CD4-positive, alpha-beta T cell treated with Interleukin-1 beta for 1 hour (primary cell): ENCODE data around the gene POLE3.
"Not testable (repeated sequence)": the region's sequence is repeated elsewhere in the genome, so short reads cannot be mapped to it uniquely, and the experiment has no call there.

Experiments
- DNase-seq, 2 donors: peaks; one replicate each; pipeline ENCODE4 v3.0.0-alpha.2; 2020 to 2022

The POLE3 gene

GRCh38 chr9:113410207-113410864, at the start of gene POLE3, which contains the start of gene C9orf43:
Gene POLE3, minus strand, starts transcription at chr9:113410675. Its CDS starts 382 bp downstream, at chr9:113410293.
Gene C9orf43, plus strand, starts transcription at chr9:113410747. Its CDS starts 2,747 bp downstream, at chr9:113413494.
- DNase-seq = peak; percentile 93 to 94

GRCh38 chr9:113456235-113456634, 45.8 kb upstream of the POLE3 start:
- no peak for DNase-seq

DNA sequence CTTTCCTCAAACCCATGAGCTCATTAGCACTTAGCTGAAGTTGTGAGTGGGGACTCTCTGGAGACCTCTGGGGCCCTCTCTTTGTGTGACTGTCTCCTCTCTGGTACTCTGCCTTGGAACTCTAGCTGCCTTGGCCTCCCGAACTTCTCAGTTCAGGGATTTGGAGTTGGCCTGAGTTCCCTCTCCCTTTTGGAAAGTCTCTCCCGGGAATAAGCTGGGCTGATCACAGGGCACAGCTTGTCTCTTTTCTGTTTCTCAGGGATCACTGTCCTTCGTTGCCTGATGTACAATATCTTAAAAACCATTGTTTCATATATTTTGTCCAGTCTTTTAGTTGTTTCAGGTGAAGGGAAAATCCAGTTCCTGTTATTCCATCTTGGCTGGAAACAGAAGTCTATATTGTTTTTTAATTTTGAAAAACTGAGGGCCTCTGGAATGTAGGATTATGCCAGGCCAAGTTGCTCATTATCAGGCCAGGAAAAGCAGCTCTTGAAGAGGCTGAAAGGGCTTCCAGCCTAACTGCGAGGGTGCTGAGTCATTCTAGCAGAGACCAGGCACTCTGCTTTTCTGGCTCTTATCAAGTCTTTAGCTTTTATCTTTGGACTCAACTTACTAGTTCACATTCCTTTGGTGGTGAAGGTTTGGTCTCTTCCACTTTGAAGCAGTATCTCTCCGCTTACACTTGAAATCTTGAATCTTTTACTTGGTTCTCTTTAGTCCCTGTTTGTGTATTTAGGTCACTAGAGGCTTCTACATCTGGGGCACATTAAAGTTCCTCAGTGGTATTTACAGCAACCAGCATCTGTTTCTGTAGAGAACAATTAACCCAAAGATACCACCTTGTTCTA, 44.7 kb upstream of the POLE3 start:
- no peak for DNase-seq

DNA sequence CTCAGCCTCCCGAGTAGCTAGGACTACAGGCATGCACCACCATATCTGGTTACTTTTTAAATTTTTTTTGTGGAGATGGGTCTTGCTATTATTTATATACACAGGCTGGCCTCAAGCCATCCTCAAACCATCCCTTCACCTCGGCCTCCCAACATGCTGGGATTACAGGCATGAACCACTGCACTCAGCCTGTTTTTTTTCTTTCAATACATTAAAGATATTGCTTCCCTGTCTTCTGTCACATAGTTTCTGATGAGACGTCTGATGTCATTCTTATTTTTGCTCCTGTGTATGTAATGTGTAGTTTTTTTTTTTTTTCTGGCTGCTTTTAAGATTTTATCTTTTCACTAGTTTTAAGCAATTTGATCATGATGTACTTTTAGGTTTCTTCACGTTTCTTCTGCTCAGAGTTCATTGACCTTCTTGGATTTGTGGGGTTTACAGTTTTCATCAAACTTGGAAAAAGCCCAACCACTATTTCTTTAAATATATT, 41.7 kb upstream of the POLE3 start:
- DNase-seq = no peak

DNA sequence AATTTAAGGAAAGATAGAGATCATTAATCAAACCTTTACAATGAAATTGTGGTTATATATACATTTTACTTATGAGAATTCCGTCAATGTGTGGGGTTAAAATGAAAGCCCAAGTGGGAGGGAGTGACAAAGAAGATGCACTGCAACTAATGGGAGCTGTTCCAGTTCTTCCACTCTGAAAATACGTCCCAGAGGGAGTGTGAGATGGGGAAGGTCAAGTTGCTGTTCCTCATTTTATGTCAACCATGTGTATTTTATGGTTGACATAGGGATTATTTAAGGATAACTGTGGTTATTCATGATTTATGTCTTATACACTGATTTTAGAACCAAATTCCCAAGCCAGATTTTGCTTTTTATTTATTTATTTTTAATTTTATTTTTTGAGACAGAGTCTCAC, 38.9 kb upstream of the POLE3 start:
- no peak for DNase-seq

DNA sequence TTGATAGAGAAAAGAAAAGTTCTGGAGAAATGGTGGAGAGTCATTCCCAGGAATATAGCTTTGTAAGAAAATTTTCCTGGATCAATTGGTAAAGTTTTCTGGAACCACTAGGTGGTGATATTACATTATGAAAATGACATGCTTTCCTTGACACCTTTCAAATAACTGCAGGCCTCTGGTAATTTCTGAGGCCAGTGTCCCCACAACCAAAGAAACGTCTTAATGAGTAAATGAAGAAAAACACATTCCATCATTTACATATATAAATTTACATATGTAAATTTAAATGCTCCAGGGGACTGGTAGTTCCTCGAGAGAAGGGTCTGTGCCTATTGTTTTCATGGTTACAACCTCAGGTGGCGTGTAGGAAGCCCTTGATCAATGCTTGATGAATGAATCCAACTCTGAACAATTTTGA, 35.9 kb upstream of the POLE3 start:
- DNase-seq = peak in 1 of 2 donors; percentile 49

DNA sequence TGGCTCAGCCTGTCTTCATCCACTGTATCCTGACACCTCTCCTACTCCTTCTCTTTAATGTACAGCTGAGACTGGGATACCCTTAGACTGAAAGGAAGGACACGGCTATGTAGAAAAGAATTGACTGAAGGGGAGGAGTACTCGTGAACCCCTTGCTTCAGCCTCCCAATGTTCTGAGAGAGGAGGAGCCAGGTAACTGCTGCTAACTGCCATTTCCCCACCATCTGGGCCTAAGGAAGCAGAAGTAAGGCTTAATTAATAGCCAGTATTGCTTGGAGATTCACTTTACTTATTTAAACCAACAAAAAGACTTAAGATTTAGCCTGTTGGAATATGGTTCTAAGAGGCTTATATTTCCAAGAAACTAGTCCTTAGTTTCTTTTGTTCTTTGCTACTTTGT, 34.3 kb upstream of the POLE3 start:
- DNase-seq = no peak

DNA sequence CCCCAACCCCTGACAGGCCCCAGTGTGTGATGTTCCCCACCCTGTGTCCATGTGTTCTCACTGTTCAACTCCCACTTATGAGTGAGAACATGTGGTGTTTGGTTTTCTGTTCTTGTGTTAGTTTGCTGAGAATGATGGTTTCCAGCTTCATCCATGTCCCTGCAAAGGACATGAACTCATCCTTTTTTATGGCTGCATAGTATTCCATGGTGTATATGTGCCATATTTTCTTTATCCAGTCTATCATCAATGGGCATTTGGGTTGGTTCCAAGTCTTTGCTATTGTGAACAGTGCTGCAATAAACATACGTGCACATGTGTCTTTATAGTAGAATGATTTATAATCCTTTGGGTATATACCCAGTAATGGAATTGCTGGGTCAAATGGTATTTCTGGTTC, 27.2 kb upstream of the POLE3 start:
- not testable (repeated sequence) for DNase-seq

DNA sequence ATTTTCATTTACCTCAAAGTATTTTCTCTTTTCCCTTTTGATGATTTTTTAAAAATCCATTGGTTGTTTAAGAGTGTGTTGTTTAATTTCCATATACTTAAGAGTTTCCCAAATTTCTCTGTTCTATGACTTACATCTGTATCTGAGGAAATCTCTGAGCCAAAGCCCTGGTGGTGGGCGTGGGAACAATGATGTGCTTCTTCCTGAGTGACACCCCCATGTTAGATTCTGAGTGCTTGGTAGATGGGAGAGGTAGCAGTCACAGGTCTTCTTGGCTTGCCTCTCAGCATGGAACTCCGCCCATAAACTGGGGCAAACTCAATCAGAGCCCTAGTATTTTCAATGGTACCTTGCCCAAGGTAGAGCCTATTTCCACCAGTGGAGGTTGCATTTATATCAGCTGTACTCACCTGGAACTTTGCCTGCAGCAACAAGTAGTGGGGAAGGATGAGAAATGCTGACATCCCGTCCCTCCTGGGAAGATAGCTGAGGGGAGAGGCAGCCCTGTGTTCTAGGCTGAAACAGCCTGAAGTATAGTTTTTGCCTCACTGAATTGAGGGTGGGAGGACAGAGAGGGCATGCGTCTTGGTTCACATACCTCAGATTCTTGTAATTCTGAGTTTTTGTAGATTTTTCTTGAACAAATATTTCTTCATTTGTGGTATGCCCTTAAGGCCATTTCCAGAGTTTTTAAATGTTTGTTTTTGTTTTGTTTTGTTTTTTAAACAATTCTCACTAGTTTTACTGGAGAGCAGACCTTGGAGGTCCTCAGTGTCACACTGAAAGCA, 26.4 kb upstream of the POLE3 start:
- no peak for DNase-seq

DNA sequence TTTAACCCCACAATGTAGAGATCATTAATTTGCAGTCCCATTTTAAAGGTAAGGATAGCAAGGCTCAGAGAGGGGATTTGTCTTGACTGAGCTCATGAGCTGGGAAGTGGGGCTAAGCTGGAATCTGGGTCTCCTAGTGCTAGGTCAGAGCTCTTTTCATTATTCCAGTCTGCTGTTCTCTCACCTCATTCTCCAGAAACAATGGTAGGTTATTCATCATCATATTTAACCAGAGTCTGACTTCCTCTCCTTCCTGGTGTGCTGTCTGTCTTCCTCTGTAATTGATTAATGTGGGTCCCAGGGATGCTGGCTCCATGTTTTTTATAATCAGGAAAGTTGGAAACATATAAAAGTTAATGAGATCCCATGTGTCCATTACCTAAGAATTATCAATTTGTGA, 20.7 kb upstream of the POLE3 start:
- DNase-seq = no peak

DNA sequence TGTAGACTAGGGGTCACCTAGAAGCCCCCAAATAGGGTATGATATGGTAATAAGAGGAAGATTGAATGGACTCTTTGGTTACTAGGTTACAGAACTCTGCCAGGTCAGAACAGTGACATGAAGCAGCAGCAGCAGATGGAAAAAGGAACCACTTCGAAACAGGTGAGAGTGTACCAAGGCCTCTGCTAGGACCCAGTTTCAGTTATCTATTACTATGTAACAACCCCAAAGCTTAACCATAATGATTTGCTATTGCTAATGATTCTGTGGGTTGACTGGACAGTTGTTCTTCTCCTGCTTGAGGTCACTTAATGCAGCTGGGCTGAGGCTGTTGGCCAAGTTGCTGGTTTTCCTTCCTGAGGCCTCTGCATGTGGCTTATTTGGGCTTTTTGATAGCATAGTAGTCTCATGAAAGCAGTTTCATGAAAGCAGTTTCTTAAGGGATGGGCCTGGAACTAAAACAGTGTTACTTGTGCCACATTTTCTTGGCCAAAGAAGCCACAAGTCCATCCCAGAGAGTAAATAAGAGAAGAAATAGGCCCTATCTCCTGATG, 17.7 kb upstream of the POLE3 start:
- no peak for DNase-seq

- no peak for DNase-seq
These were observed 17.2 kb upstream of the POLE3 start for GRCh38 chr9:113427629-113428028.

DNA sequence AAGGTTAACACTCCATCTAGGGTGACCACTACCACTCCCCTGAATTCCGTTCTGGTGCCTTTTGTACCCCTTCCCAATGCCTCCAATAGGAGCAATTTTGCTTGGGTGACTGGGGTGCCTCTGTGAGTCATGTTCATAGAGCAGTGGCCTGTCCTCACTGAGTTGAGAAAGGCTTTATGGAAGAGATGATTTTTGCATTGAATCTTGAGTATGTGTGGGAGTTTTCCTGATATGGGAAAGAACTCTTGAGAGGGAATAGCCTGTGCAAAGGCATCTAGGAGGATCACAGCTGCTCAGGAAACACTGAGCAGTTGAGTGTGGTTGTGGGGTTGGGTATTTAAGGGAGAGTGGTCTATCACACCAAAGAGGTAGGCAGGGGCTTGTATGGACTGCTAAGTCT, 16.2 kb upstream of the POLE3 start:
- DNase-seq = no peak

DNA sequence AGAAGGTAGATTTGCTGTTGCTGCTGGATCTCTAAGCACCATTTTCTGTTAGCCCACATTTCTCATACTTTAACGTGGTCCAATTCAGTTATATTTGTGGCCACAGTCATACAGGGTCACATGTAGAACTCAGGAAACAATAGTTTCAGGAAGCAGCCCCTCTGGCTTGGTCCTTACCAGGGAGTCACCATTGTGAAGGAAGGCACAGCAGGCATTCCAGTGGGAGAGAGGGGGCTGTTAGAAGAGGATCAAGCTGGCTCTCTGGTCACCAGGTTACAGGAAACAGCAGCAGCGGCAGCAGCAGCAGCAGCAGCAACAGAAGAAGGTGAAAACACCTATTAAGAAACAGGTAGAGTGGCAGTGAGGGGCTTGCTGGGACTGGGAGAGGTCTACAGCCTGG, 14.6 kb upstream of the POLE3 start:
- no peak for DNase-seq

GRCh38 chr9:113421726-113422125, 11.3 kb upstream of the POLE3 start:
- no peak for DNase-seq

DNA sequence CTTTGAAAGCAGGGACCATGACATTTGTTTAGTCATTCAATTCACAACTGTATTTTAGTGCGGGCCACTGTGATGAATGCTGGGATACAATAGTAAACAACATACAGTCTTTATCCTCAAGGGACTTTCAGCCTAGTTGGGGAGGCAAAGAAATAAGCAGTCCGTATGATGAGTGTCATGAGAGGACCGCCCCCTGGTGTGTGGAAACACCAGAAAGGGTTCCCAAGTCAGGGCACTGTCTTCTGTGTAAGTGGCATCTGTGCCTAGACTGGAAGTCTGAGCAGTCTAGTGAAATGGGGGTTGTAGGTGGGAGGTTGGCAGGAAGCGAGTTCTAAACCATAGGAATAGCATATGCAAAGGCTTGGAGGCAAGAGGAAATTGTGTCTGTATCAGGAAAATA, 6.9 kb upstream of the POLE3 start:
- no peak for DNase-seq

- peak in 1 of 2 donors; percentile 29 for DNase-seq
These were observed 5.8 kb upstream of the POLE3 start for GRCh38 chr9:113416149-113416721.

DNA sequence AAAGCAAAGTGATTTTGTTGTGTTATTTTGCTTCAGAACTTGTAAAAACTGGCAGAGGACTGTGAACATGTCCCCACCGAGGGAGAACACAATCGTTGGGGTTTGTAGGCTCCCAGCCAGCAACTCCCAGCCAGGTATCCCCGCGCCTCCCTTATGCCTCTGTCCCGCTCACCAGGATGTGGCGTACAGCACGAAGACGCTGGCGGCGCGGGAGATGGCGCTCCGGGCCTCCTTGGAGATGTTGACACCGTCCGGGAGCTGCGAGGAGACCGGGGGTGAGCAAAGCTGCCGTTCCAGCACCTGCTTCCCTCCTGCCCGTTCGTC, 630 bp downstream of the POLE3 start:
- DNase-seq = no peak

GRCh38 chr9:113409481-113409880, 994 bp downstream of the POLE3 start:
- DNase-seq = no peak

- DNase-seq = peak; percentile 70 to 72
These were observed 3.5 kb downstream of the POLE3 start for GRCh38 chr9:113406873-113407511.

GRCh38 chr9:113406353-113406752, 4.1 kb downstream of the POLE3 start:
- DNase-seq = not testable (repeated sequence)

- DNase-seq = no peak
These were observed 6.8 kb downstream of the POLE3 start for GRCh38 chr9:113403646-113404045.
